ENCODE results near the gene IFIT2.

GRCh38 chr10:89266721-89267453 lies 35.0 kb upstream of the IFIT2 start:
- no peak for TF ChIP-seq CTCF (IDR thresholded peaks at IDR 0.05; ENCODE audit: low read depth, low read length)
- no peak for TF ChIP-seq POLR2A (IDR thresholded peaks at IDR 0.05; ENCODE audit: extremely low read depth, insufficient read length)

All from NB4 (cell line).